ENCODE measurements around the gene GPD1L. TPM values are rescaled to one million over a fixed set of nuclear protein-coding genes. Genes with fewer than 3 reads are reported as not detected.

GPD1L gene
- total and polyA plus RNA-seq, 2 of the 4 experiments (the other 2 are of a cell fraction), result 3.9 to 7.9 TPM

DNA sequence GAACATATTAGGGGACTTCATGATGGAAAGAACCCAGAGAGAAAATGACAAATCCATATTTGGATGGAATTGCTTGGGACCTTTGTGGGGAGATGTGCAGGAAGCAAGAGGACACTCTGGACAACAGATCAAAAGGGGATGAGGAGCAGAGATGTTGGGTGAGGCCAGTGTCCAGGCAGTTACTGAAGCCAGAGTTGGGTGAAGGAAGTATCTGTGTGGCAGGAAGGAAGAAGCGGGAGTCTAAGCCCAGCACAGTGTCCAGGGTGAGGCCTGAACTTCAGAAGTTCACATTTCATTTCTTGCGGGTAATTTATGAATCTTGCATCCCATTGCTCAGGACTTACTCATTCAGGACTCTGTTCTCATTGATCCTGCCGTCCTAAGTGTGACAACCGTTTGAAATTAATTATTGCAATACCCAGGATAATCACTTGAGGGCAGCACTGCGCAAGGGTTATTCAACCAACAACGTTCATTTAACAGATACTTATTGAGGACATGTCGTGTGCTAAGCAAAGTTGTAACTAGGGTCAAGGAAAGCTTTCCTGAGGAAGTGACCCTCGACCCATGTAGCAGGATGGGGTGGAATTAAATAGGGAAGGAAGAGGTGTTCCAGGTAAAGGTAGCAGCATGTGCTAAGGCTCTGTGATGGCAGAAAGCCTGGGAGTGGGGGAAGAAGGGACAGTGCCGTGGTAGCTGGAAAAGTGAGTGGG lies 70.7 kb downstream of the GPD1L start:
- H3K79me1 ChIP-seq (ENCODE audit: low read depth in 1 of 2, low read length in 2 of 2), result no peaks in the 10 kb centered on the region
- H3K23ac ChIP-seq (ENCODE audit: low read depth, low read length), result no peak overlapping the region
- no peak overlapping the region for H3K4me2 ChIP-seq (ENCODE audit: low read depth, low read length)
- no peak overlapping the region for H3K4ac ChIP-seq (ENCODE audit: low read depth, low read length)
- H2BK5ac ChIP-seq (ENCODE audit: low read depth, low read length, poor library complexity, severe bottlenecking), result no peak overlapping the region
- H4K91ac ChIP-seq (ENCODE audit: insufficient read depth, low read depth, low read length), result no peak overlapping the region
- no peak overlapping the region for H3K56ac ChIP-seq (ENCODE audit: extremely low read depth, insufficient read depth, low read length)
- H2BK20ac ChIP-seq (ENCODE audit: low read depth, low read length), result no peak overlapping the region
- H3K9ac ChIP-seq (ENCODE audit: low read depth, low read length), result no peak overlapping the region
- no peak overlapping the region for H3K4me3 ChIP-seq (ENCODE audit: insufficient read depth, low read depth, low read length)
- DNase-seq (peak; percentile 37), ATAC-seq (ENCODE audit: low read depth) (peak; percentile 69)
- no TSS peak for BruUV-seq (replicated peaks)
- POLR2A ChIA-PET (ENCODE audit: unreplicated experiment), result no interaction called here
- no peak overlapping the region for H4K5ac ChIP-seq (ENCODE audit: low read depth, low read length)
- no peak overlapping the region for H3K14ac ChIP-seq (replicated peaks; ENCODE audit: low read depth, low read length)
- no peak overlapping the region for H2AK9ac ChIP-seq (replicated peaks; ENCODE audit: low read depth, low read length, poor library complexity)
- H3K9me3 ChIP-seq (ENCODE audit: control insufficient read depth, insufficient read depth, low read length), result no peaks in the 10 kb centered on the region
- in situ Hi-C loops (cut with MboI; ENCODE audit: low sequenced_read_pairs) (no loop called here), intact Hi-C loops (cut with micrococcal nuclease) (loop anchor here (5.0 to 10.0 kb wide), 3 partner anchors 215 to 485 kb away; partner anchors contain the start of gene CMTM7), dilution Hi-C loops (cut with HindIII; ENCODE audit: low sequenced_read_pairs, unreplicated experiment) (no loop called here)
- no peak overlapping the region for H4K8ac ChIP-seq (ENCODE audit: low read depth in 2 of 2, low read length in 2 of 2)
- H3K9me1 ChIP-seq (ENCODE audit: insufficient read depth, low read length), result no peaks in the 10 kb centered on the region
- peaks cover 17% of the 10 kb centered on the region for H3K27me3 ChIP-seq (ENCODE audit: control insufficient read depth, insufficient read depth, low read length)
- WGBS, 2 experiments (ENCODE audit: extremely low coverage in 2 of 2, insufficient read length in 1 of 2), result 38% methylated on average over 3 of the region's 9 CpGs; no CpG with 5 or more reads in 1 of the 2 experiments
- no peaks in the 10 kb centered on the region for H3K4me1 ChIP-seq (ENCODE audit: control insufficient read depth, insufficient read depth, low read length)
- H3K36me3 ChIP-seq (ENCODE audit: control insufficient read depth, insufficient read depth, low read length), result no peaks in the 10 kb centered on the region
- H2AK5ac ChIP-seq (ENCODE audit: low read depth, low read length), result no peak overlapping the region
- no peak overlapping the region for H2BK120ac ChIP-seq (ENCODE audit: low read depth, low read length)
- peak overlapping the region; percentile 45 for H2AFZ ChIP-seq (replicated peaks; ENCODE audit: low read length, poor library complexity)
- no peak overlapping the region for H3K27ac ChIP-seq (ENCODE audit: insufficient read depth, low read length)
- no peak overlapping the region for H3K18ac ChIP-seq (ENCODE audit: low read depth, low read length)
- no peaks in the 10 kb centered on the region for H4K20me1 ChIP-seq (ENCODE audit: insufficient read depth, low read length)
- CTCF ChIA-PET, result interaction anchor here (1.2 kb wide), 1 partner anchor 23 kb away, joined by 4 read pairs; no protein-coding TSS in a partner anchor
- H2BK15ac ChIP-seq (ENCODE audit: low read depth, low read length), result no peak overlapping the region
- TF ChIP-seq RCOR1 (IDR thresholded peaks at IDR 0.05; ENCODE audit: insufficient replicate concordance, low read length) (no peak), RFX5 (IDR thresholded peaks at IDR 0.05; ENCODE audit: low read depth, low read length) (no peak), RAD21 (IDR thresholded peaks at IDR 0.05; ENCODE audit: low read length) (peak; percentile 40; the same call in 1 of the 2 replicates), MAZ (IDR thresholded peaks at IDR 0.05; ENCODE audit: borderline replicate concordance, low read depth, low read length) (no peak), BHLHE40 (IDR thresholded peaks at IDR 0.05; ENCODE audit: low read depth, low read length) (no peak), POLR2A (IDR thresholded peaks at IDR 0.05; ENCODE audit: low read depth, low read length) (no peak), MXI1 (IDR thresholded peaks at IDR 0.05; ENCODE audit: borderline replicate concordance, low read depth, low read length) (no peak), CEBPB (IDR thresholded peaks at IDR 0.05; ENCODE audit: low read depth, low read length) (no peak), CHD1 (IDR thresholded peaks at IDR 0.05; ENCODE audit: low read depth, low read length) (no peak), FOS (IDR thresholded peaks at IDR 0.05; ENCODE audit: low read depth, low read length) (no peak), MAFK (IDR thresholded peaks at IDR 0.05; ENCODE audit: low read depth, low read length) (no peak), SMC3 (IDR thresholded peaks at IDR 0.05; ENCODE audit: low read depth, low read length) (peak; percentile 36)
- TF ChIP-seq, protein P1, sequence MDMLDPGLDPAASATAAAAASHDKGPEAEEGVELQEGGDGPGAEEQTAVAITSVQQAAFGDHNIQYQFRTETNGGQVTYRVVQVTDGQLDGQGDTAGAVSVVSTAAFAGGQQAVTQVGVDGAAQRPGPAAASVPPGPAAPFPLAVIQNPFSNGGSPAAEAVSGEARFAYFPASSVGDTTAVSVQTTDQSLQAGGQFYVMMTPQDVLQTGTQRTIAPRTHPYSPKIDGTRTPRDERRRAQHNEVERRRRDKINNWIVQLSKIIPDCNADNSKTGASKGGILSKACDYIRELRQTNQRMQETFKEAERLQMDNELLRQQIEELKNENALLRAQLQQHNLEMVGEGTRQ (IDR thresholded peaks at IDR 0.05; ENCODE audit: low read depth, low read length), result no peak
- TF ChIP-seq, protein P2, sequence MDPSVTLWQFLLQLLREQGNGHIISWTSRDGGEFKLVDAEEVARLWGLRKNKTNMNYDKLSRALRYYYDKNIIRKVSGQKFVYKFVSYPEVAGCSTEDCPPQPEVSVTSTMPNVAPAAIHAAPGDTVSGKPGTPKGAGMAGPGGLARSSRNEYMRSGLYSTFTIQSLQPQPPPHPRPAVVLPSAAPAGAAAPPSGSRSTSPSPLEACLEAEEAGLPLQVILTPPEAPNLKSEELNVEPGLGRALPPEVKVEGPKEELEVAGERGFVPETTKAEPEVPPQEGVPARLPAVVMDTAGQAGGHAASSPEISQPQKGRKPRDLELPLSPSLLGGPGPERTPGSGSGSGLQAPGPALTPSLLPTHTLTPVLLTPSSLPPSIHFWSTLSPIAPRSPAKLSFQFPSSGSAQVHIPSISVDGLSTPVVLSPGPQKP (IDR thresholded peaks at IDR 0.05; ENCODE audit: borderline replicate concordance, low read depth, low read length), result no peak
- TF ChIP-seq, protein P3, sequence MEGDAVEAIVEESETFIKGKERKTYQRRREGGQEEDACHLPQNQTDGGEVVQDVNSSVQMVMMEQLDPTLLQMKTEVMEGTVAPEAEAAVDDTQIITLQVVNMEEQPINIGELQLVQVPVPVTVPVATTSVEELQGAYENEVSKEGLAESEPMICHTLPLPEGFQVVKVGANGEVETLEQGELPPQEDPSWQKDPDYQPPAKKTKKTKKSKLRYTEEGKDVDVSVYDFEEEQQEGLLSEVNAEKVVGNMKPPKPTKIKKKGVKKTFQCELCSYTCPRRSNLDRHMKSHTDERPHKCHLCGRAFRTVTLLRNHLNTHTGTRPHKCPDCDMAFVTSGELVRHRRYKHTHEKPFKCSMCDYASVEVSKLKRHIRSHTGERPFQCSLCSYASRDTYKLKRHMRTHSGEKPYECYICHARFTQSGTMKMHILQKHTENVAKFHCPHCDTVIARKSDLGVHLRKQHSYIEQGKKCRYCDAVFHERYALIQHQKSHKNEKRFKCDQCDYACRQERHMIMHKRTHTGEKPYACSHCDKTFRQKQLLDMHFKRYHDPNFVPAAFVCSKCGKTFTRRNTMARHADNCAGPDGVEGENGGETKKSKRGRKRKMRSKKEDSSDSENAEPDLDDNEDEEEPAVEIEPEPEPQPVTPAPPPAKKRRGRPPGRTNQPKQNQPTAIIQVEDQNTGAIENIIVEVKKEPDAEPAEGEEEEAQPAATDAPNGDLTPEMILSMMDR (conservative IDR thresholded peaks at IDR 0.05; ENCODE audit: low read depth, low read length), result peak; percentile 64
